A549 (cell line): Measurements from ENCODE around the gene GPSM3. TPM values are rescaled to one million over a fixed set of nuclear protein-coding genes. Genes with fewer than 3 reads are reported as not detected.

Source experiments
- ATAC-seq, 2 experiments: fragments of 200-7000 bp in 1 of 2; fragments of >200 bp in 1 of 2; cut with Nextera tagmentation in 1 of 2; cut with Tn5 transposase in 1 of 2; 3 replicates each; pipeline versions ENCODE4 v1.8.0 to v1.9.1; 2018 to 2020; ENCODE audit warnings: mild to moderate bottlenecking in 1 of 2, moderate library complexity in 1 of 2
- CTCF ChIA-PET: fragments of 300-600 bp; sonication (Branson Sonifier 250); formaldehyde crosslinking; extraction: SDS; loops from one replicate; lab custom pipeline; 2021; ENCODE audit warnings: antibody characterized with exemption, inconsistent platforms; lab: Yijun Ruan, JAX
- POLR2A ChIA-PET: fragments of 350-600 bp; formaldehyde crosslinking; extraction: SDS; loops from one replicate; lab custom pipeline; 2021; ENCODE audit warnings: antibody characterized with exemption, inconsistent platforms; lab: Yijun Ruan, JAX
- DNase-seq, 2 experiments: peaks; one replicate each; pipeline versions ENCODE4 v3.0.0 to v3.0.0-alpha.2; 2011 to 2016; ENCODE audit warnings: low read depth in 1 of 2, low spot score in 1 of 2
- FAIRE-seq: peaks from 2 replicates; lab custom pipeline; 2011; peaks lifted over from hg19 to GRCh38; lab: Jason Lieb, UNC
- H3K27ac ChIP-seq, 2 experiments: fragments of >200 bp; sonication (Bioruptor Twin); formaldehyde crosslinking; 3 replicates each; pipeline ENCODE4 v1.5.1; 2016 to 2017
- H3K4me1 ChIP-seq: fragments of >200 bp; sonication (Bioruptor Twin); formaldehyde crosslinking; 3 replicates; pipeline ENCODE4 v1.6.1; 2016
- H3K4me2 ChIP-seq: fragments of >200 bp; sonication (Bioruptor Twin); formaldehyde crosslinking; 3 replicates; pipeline ENCODE4 v1.6.1; 2016
- H3K4me3 ChIP-seq: fragments of >200 bp; sonication (Bioruptor Twin); formaldehyde crosslinking; 3 replicates; pipeline ENCODE4 v1.5.1; 2016
- H3K9me3 ChIP-seq: fragments of >200 bp; sonication (Bioruptor Twin); formaldehyde crosslinking; 3 replicates; pipeline ENCODE4 v1.6.1; 2016
- ESRRA ChIP-seq: fragments of 150-350 bp; IDR thresholded peaks from 2 replicates; pipeline ENCODE4 v1.6.1; 2014; ENCODE audit warnings: mild to moderate bottlenecking, low read length, borderline replicate concordance
- FOSL2 ChIP-seq, 2 experiments: fragments of 450-650 bp in 1 of 2; fragments of >200 bp in 1 of 2; sonication (Bioruptor Twin) in 1 of 2; formaldehyde crosslinking; IDR thresholded peaks; 2 replicates each; pipeline versions ENCODE4 v1.5.0 to v1.6.1; 2016 to 2020; ENCODE audit warnings: mild to moderate bottlenecking in 1 of 2, moderate library complexity in 1 of 2
- FOXS1 ChIP-seq: fragments of 250-450 bp; sonication (Bioruptor Pico); IDR thresholded peaks from 2 replicates; pipeline ENCODE4 v1.5.0; 2020; ENCODE audit warnings: mild to moderate bottlenecking, moderate library complexity
- GATA3 ChIP-seq: IDR thresholded peaks from 2 replicates; pipeline ENCODE4 v1.6.1; 2012; ENCODE audit warnings: borderline replicate concordance
- HDAC2 ChIP-seq: fragments of 200-600 bp; sonication (generic); IDR thresholded peaks from 2 replicates; pipeline ENCODE4 v1.6.1; 2016
- HOXA7 ChIP-seq: fragments of 250-450 bp; sonication (Bioruptor Pico); IDR thresholded peaks from 2 replicates; pipeline ENCODE4 v1.5.0; 2020; ENCODE audit warnings: mild to moderate bottlenecking, moderate library complexity
- HOXB5 ChIP-seq: fragments of 250-450 bp; sonication (Bioruptor Pico); IDR thresholded peaks from 2 replicates; pipeline ENCODE4 v1.5.0; 2020; ENCODE audit warnings: mild to moderate bottlenecking, moderate library complexity
- JUN ChIP-seq, 2 experiments: fragments of >200 bp; sonication (Bioruptor Twin); formaldehyde crosslinking; IDR thresholded peaks; 2 replicates in 1 of 2; 3 replicates in 1 of 2; pipeline ENCODE4 v1.6.1; 2016 to 2017
- MAFK ChIP-seq: fragments of 450-650 bp; IDR thresholded peaks from 2 replicates; pipeline ENCODE4 v1.6.1; 2014; ENCODE audit not compliant: partially characterized antibody
- PHF8 ChIP-seq: fragments of 200-600 bp; sonication (generic); IDR thresholded peaks from 2 replicates; pipeline ENCODE4 v1.6.1; 2016; ENCODE audit warnings: low read depth, mild to moderate bottlenecking, antibody characterized with exemption, moderate library complexity, borderline replicate concordance
- POLR2A ChIP-seq: IDR thresholded peaks from 2 replicates; pipeline ENCODE4 v1.6.1; 2012; ENCODE audit warnings: mild to moderate bottlenecking, low read length
- POLR2AphosphoS2 ChIP-seq: conservative IDR thresholded peaks from 2 replicates; pipeline ENCODE4 v1.6.1; 2012; ENCODE audit warnings: low read length, improper control_type of control experiment, inconsistent platforms
- RARB ChIP-seq: fragments of 250-450 bp; sonication (Bioruptor Pico); IDR thresholded peaks from 2 replicates; pipeline ENCODE4 v1.8.0; 2021; ENCODE audit warnings: mild to moderate bottlenecking, moderate library complexity
- RCOR1 ChIP-seq: fragments of 150-350 bp; IDR thresholded peaks from 2 replicates; pipeline ENCODE4 v1.6.1; 2014; ENCODE audit warnings: antibody characterized with exemption, low read length, low read depth
- SREBF2 ChIP-seq: fragments of 450-650 bp; IDR thresholded peaks from 2 replicates; pipeline ENCODE4 v1.6.1; 2014; ENCODE audit warnings: mild to moderate bottlenecking, moderate library complexity
- TFCP2L1 ChIP-seq: fragments of 250-450 bp; sonication (Bioruptor Pico); IDR thresholded peaks from 2 replicates; pipeline ENCODE4 v1.5.0; 2021; ENCODE audit warnings: mild to moderate bottlenecking
- ZC3H11A ChIP-seq: fragments of 450-650 bp; IDR thresholded peaks from 2 replicates; pipeline ENCODE4 v1.6.1; 2014; ENCODE audit warnings: antibody characterized with exemption, mild to moderate bottlenecking
- ZFP36 ChIP-seq: fragments of 450-650 bp; IDR thresholded peaks from 2 replicates; pipeline ENCODE4 v1.6.1; 2014; ENCODE audit warnings: borderline replicate concordance; ENCODE audit not compliant: partially characterized antibody
- ZNF302 ChIP-seq: fragments of 250-450 bp; sonication (Bioruptor Pico); IDR thresholded peaks from 2 replicates; pipeline ENCODE4 v1.9.0; 2021; ENCODE audit warnings: inconsistent platforms, mild to moderate bottlenecking, moderate library complexity
- polyA plus RNA-seq, 4 experiments: library from polyadenylated mRNA; depleted of rRNA in 3 of 4; stranded (reverse); fragments of >200 nt; fragmentation: RNase III in 1 of 4; extraction: RNeasy Plus Mini Kit Qiagen cat#74134 plus additional on column Dnase treatment in 1 of 4; gene quantifications; 2 replicates in 3 of 4; 3 replicates in 1 of 4; pipeline ENCODE4 v1.2.3, GENCODE V29; 2011 to 2017
- TF ChIP-seq, protein P1 (sequence below): fragments of >200 bp; sonication (Bioruptor Twin); formaldehyde crosslinking; IDR thresholded peaks from 3 replicates; pipeline ENCODE4 v1.5.1; 2016
- TF ChIP-seq, protein P2 (sequence below): fragments of 150-350 bp; IDR thresholded peaks from 2 replicates; pipeline ENCODE4 v1.6.1; 2014; ENCODE audit warnings: low read depth, mild to moderate bottlenecking, low read length
- TF ChIP-seq, protein P3 (sequence below): fragments of 250-450 bp; sonication (Bioruptor Pico); IDR thresholded peaks from 2 replicates; pipeline ENCODE4 v1.5.0; 2020; ENCODE audit warnings: low read depth, mild to moderate bottlenecking, moderate library complexity
- TF ChIP-seq, protein P4 (sequence below): fragments of >200 bp; sonication (Bioruptor Twin); formaldehyde crosslinking; IDR thresholded peaks from 2 replicates; pipeline ENCODE4 v1.6.1; 2016

The GPSM3 gene
- polyA plus RNA-seq, 2 of the 4 experiments (the other 2 are of a cell fraction): 0.19 to 0.36 TPM

DNA sequence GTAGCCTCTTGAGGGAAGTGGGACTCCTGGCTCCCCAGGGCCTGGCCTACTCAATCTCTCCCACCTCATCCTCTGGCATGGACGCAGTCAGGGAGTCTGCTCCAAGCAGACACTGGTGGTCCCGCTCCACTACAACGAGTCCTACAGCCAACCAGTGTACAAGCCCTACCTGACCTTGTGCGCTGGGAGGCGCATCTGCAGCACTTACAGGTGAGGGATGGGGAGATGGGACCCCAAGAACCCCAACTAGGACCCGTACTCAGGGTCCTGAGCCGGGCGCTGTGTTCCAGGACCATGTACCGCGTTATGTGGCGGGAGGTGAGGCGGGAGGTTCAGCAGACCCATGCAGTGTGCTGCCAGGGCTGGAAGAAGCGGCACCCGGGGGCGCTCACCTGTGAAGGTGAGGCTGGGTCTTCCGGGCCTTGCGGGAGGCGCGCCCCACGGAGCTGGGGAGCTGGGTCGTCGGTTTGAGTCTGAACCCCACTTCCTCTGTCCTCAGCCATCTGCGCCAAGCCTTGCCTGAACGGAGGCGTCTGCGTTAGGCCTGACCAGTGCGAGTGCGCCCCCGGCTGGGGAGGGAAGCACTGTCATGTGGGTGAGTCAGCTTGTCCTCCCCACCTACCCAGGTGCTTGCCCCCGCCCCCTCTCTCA, 25.9 kb downstream of the GPSM3 start (continued):
- TF ChIP-seq, protein P1, sequence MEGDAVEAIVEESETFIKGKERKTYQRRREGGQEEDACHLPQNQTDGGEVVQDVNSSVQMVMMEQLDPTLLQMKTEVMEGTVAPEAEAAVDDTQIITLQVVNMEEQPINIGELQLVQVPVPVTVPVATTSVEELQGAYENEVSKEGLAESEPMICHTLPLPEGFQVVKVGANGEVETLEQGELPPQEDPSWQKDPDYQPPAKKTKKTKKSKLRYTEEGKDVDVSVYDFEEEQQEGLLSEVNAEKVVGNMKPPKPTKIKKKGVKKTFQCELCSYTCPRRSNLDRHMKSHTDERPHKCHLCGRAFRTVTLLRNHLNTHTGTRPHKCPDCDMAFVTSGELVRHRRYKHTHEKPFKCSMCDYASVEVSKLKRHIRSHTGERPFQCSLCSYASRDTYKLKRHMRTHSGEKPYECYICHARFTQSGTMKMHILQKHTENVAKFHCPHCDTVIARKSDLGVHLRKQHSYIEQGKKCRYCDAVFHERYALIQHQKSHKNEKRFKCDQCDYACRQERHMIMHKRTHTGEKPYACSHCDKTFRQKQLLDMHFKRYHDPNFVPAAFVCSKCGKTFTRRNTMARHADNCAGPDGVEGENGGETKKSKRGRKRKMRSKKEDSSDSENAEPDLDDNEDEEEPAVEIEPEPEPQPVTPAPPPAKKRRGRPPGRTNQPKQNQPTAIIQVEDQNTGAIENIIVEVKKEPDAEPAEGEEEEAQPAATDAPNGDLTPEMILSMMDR: no peak
- TF ChIP-seq, protein P2, sequence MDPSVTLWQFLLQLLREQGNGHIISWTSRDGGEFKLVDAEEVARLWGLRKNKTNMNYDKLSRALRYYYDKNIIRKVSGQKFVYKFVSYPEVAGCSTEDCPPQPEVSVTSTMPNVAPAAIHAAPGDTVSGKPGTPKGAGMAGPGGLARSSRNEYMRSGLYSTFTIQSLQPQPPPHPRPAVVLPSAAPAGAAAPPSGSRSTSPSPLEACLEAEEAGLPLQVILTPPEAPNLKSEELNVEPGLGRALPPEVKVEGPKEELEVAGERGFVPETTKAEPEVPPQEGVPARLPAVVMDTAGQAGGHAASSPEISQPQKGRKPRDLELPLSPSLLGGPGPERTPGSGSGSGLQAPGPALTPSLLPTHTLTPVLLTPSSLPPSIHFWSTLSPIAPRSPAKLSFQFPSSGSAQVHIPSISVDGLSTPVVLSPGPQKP: no peak
- TF ChIP-seq HOXA7 (CRISPR knock-in tag) (no peak), ZFP36 (no peak), GATA3 (no peak), HOXB5 (CRISPR knock-in tag) (no peak), POLR2AphosphoS2 (no peak), FOSL2 (IDR thresholded peaks at IDR 0.05) (no peak), FOSL2 (CRISPR knock-in tag; IDR thresholded peaks at IDR 0.05) (no peak)

DNA sequence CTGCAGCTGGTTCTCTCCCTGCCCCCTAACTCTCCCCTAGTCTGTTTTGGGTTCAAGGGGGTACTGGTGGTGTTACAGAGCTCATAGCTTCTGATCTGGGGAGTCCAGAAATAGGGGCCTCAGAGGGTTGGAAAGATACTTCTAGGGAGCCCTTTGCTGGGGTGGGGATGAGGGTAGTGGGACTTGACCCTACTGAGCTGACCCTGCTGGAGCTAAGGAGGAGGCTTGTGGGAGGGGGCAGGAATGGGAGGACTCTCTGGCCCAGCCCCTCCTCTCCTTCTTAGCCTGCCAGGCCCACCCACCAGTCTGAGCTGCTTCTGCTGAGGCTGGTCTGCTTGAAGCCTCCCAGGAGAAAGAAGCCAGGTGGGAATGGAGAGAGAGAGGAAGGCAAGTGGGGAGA, 28.1 kb downstream of the GPSM3 start, which contains the start of gene EGFL8:
Gene EGFL8, plus strand, starts transcription at position 301 of the 400 bp plus-strand sequence. CDS start 1,571 bp downstream, outside the sequence.
- Histone ChIP-seq H3K9me3 (no peaks in the 10 kb centered on the region), H3K4me2 (no peak within 1 kb of the TSS), H3K4me3 (no peak within 1 kb of the TSS), H3K4me1 (no peaks in the 10 kb centered on the region), H3K27ac (no peak within 1 kb of the TSS)
- TF ChIP-seq, protein P3, sequence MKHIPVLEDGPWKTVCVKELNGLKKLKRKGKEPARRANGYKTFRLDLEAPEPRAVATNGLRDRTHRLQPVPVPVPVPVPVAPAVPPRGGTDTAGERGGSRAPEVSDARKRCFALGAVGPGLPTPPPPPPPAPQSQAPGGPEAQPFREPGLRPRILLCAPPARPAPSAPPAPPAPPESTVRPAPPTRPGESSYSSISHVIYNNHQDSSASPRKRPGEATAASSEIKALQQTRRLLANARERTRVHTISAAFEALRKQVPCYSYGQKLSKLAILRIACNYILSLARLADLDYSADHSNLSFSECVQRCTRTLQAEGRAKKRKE (CRISPR knock-in tag): no peak
- TF ChIP-seq, protein P4, sequence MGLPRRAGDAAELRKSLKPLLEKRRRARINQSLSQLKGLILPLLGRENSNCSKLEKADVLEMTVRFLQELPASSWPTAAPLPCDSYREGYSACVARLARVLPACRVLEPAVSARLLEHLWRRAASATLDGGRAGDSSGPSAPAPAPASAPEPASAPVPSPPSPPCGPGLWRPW: no peak
- TF ChIP-seq SREBF2 (no peak), FOSL2 (IDR thresholded peaks at IDR 0.05) (no peak), FOSL2 (CRISPR knock-in tag; IDR thresholded peaks at IDR 0.05) (no peak), JUN (IDR thresholded peaks at IDR 0.05) (no peak), MAFK (no peak), ESRRA (no peak), HDAC2 (no peak), FOXS1 (no peak), PHF8 (no peak), TFCP2L1 (CRISPR knock-in tag) (no peak), POLR2AphosphoS2 (no peak), RCOR1 (no peak), ZC3H11A (no peak), RARB (CRISPR knock-in tag) (no peak), ZNF302 (CRISPR knock-in tag) (no peak), POLR2A (no peak)
- TF ChIP-seq, protein P1: no peak
- POLR2A ChIA-PET: no interaction called here
- CTCF ChIA-PET: interaction anchor here (0.9 to 1.3 kb wide), 6 partner anchors 8 to 45 kb away, joined by 3 to 5 read pairs (median 3); no protein-coding TSS in a partner anchor
- FAIRE-seq (no peak), ATAC-seq (no peak), DNase-seq (no peak)
